ENCODE measurements around the gene ANK2.
"Not testable (repeated sequence)": the region's sequence is repeated elsewhere in the genome, so short reads cannot be mapped to it uniquely, and the experiment has no call there.

Gene ANK2

DNA sequence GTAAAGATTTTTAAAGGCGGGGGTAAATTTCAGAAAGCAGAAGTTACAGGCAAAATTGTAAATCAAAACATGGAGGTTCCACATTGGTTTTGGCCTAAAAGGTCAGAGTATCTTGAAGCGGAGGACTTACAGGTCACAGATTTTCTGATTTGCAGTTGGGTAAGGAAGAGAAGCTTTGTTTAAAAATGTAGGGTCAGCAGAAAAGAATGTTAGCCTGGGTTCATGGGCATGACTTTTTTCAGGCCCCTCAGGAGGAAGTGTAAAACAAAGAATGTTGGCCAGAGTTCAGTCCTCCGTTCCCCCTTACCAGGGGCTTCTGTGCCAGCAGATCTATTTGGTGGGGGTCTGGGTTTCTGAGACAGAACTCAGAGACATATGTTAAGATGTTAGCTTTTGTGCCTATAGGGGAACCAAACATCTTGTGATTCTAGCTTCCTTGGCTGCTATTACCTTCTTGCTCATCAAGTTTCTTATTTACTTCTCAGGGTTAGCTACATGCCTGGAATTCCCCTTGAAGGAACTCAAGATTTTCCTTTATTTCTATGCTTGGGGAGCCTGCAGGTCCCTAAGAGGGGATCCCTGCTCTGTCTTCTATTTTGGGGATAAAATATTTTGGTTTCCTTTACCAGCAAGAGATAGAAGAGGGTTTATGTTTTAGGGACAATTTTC is 160.3 kb downstream of the ANK2 start:
- no peak for DNase-seq (ENCODE audit: low read depth)

DNA sequence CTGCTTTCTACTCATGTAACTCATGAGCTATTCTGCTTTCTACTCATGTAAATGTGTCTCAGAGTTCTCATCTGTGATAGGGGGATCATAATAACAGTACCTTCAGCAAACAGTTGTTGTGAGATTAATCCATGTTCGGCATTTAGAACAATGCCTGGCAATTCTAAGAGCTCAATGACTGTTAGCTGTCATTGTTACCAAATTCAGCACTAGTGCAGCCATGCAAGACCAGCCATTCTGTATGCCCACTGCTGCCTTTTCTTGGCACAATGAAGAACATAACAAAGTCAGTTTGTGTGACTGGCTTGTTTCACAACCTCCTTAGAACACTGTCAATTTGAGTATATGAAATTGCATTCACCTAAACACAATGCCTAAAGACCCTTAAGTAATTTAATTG is 163.2 kb downstream of the ANK2 start:
- no peak for DNase-seq (ENCODE audit: low read depth)

DNA sequence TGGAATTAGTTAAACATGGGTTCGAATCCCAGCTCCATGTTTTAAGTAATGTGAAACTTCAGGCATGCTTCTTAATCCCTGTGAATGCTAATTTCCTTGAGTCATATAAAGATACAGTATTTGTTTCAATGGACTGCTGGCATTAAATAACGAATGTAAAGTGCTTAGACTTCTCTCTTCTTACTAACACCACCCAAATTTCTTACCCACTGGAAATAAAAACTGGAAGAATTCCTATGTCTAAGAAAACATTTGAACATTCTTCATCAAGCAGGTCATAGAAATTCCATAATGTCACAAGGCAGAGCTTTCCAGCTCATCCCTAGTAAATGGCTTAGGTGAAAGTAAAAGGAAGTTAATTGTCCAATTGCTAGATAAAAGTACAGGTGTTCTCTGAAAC is 172.5 kb downstream of the ANK2 start:
- no peak for DNase-seq (ENCODE audit: low read depth)

DNA sequence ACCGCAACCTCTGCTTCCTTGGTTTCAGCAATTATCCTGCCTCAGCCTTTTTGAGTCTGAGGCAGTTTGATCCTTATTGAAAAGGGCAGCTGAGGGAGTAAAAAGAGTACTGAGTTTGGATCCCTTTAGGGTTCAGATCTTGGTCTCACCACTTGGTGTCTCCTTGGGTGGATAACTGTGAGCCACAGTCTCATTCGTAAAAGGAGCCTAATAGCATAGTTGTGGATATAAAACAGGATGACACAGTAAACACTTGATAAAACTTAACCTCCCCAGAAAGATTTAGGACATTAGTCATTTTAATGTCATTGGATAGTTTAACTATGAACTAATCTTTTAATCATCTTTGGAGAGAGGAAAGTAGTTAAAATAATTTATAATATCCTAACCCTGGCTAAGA is 173.0 kb downstream of the ANK2 start:
- DNase-seq (ENCODE audit: low read depth): no peak

DNA sequence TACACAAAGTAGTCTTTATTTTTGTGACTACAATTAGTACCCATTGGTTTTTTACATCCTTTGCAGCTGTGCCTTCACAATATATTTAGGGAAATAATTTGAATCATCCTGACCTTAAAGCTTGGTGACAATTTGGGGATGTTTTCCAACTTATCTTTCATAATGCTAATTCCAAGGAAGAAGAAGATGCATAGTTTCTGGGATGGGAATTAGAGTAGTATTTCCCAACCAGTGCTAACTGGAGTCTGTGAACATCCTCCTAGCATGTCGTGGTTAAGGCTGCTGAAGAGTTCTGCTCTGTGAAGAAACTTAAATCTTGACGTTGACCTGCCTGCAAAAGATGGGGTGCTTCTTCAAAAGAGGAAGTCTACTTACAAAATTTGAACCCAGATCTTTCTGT is 173.5 kb downstream of the ANK2 start:
- no peak for DNase-seq (ENCODE audit: low read depth)

DNA sequence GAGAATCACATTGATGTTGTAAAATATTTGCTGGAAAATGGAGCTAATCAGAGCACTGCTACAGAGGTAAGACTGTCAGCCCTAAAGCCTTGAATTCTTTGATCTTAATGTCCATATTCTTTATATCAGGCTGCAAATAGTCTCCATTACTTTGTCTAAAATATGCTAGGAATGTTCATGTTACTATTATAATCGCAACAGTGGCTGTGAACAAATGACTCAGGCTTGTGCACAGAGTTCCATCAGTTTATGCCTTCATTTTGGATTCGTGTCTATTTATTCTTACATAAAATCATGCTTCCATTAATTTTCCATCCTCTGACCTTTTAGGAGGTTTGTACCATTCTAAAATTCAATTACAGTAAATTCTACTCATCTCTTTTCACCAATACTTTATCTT is 182.7 kb downstream of the ANK2 start:
- DNase-seq (ENCODE audit: low read depth): no peak

DNA sequence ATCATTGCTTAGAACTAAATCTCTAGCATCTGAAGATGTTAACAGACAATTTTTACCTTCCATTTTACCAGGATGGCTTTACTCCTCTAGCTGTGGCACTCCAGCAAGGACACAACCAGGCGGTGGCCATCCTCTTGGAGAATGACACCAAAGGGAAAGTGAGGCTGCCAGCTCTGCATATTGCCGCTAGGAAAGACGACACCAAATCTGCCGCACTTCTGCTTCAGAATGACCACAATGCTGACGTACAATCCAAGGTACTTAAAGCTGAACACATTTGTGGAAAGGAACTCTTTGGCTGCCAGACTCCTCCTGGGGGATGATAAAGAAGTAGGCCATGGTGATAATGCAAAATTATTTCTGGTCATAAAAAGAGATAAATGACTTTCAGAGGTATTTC is 187.5 kb downstream of the ANK2 start:
- no peak for DNase-seq (ENCODE audit: low read depth)

DNA sequence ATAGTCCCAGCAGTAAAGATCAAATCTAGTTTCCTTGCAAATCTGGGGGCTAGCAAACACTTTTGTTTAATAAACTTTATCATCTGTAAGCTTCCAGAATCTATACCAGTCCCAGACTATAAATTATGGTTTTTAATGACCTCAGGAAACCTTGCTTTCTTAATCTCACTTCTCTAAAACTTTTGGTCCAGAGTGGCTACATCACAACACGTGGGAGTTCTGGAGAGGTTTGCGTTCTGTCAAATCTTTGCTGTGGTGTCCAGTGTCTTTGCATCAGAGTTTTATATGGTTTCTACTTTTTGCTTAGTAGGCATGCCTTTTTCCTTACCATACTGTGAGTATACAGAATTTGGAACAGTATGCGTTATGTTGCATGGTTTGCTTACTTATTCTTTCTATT is 193.9 kb downstream of the ANK2 start:
- DNase-seq (ENCODE audit: low read depth): no peak

DNA sequence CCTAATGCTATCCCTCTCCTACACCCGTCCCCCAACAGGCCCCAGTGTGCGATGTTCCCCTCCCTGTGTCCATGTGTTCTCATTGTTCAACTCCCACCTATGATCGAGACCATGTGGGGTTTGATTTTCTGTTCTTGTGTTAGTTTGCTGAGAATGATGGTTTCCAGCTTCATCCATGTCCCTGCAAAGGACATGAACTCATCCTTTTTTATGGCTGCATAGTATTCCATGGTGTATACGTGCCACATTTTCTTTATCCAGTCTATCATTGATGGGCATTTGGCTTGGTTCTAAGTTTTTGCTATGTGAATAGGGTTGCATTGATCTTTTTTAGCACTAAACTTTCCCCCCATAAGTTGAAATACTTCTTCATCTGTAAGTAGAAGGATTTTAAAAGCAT is 195.3 kb downstream of the ANK2 start:
- not testable (repeated sequence) for DNase-seq (ENCODE audit: low read depth)

DNA sequence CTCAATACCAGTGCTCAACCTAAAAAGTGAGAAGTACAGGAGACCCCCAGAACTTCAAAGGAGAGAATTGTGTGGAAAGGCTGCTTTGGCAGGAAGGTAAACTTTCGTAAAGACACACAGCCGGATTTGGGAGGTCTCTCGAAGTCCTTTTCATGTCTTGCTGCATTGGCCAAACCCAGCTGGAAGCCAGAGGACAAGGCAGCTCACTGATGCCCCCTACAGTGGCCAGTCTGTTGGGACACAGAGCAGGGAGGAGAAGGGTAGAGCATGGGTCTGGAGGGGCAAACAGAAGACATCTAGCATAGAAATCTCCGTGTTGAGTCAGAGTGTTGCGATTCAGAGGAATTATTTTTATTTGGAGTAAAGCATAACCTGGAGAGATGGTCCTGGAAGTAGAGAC is 198.9 kb downstream of the ANK2 start:
- DNase-seq (ENCODE audit: low read depth): no peak

DNA sequence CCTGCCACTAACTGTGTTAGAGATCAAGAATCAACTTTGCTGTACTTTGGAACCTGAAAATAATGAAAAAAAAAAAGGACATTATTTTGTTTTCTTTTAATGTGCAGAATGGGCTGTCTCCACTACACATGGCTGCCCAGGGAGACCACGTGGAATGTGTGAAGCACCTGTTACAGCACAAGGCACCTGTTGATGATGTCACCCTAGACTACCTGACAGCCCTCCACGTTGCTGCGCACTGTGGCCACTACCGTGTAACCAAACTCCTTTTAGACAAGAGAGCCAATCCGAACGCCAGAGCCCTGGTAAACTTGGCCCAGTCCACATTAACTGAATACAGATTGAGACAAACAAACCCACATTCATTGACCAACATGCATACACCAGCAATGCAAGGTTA is 206.2 kb downstream of the ANK2 start:
- no peak for DNase-seq (ENCODE audit: low read depth)

DNA sequence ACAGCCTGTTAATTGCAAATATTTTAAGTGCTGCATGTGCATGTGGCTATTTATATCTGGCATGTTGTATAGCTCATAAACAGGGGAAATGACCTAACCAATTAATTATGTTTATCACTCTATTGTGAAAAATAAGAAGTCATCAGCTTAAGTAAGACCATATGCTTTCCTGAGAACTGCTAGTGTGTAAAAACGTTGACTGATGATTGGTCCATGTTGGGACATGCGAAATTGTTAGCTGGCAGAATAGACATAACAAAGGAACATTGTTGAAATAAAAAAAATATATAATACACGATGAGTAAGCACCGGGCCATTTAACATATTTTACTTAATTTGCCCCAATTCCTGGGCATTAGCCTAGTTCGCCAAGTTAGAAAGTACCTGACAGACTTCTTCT is 207.5 kb downstream of the ANK2 start:
- no peak for DNase-seq (ENCODE audit: low read depth)

DNA sequence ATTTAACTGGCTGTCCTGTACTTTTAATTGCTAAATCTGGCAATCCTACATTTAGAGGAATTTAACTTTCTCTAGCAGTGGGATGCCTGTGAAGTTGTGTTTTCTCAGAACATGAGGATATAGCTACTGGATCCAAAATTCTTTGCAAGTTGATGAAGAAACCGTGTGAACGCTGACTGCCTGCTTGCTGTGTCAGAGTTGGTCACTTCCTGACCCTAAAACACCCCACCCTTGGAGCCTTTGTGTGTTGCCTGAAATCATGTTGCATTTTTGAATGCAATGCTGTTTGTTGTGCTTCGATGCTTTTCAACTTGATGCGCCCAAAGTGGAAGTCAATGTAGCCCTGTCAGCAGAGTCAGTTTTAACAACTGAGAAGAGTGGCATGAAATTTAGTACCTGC is 211.2 kb downstream of the ANK2 start:
- no peak for DNase-seq (ENCODE audit: low read depth)

DNA sequence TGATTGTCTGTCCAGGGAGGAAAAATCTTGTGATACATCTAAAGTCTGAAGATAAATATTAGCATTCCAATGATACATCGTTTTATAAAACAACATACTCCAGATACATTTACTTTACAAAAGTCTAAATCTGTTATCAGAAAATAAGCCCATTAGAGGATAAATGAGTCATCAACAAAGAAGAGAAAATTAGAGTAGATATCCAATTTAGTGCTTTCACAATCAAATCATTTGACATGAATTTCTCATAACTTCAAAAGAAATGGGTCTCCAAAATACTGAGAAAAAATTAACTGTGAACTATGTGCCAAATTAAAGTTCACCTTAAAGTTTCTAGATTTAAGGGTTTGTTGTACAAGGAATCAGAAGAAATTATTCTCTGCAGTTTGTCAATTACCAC is 213.8 kb downstream of the ANK2 start:
- no peak for DNase-seq (ENCODE audit: low read depth)

DNA sequence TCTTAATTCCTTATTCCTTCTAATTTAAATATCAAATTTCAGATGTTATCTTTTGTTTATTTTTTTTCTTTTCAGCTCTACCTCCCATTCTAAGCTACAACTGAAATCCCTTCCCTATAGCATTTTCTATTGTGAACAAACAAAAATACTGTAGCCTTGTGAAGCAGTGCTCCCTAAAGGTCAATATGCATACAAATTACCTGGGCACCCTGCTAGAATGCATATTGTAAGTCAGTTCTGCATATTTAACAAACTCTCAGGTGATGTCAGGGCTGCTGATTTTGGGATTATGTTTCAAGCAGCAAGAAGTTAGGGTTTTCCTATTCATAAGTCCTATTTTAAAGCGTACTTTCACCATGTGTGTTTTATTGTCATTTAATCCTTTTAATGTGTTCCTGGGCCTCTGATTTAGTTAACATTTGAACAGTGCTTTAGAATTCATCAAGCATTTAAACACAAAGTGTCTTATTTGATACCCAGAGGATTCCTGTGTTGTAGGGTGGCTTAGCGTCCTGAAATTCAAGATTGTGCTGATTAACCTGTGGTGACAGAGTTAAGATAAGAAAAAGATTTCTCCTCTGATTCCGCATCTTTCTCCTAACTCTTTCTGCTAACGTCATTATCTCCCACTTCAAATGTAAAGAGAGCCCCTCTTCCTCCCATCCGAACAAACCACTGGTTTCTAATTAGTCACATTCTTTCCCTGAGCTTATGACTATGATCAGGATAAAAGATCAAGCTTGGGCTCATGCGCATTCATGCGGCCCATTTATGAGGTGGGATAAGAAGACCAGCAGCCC is 221.3 kb downstream of the ANK2 start:
- DNase-seq (ENCODE audit: low read depth): no peak

DNA sequence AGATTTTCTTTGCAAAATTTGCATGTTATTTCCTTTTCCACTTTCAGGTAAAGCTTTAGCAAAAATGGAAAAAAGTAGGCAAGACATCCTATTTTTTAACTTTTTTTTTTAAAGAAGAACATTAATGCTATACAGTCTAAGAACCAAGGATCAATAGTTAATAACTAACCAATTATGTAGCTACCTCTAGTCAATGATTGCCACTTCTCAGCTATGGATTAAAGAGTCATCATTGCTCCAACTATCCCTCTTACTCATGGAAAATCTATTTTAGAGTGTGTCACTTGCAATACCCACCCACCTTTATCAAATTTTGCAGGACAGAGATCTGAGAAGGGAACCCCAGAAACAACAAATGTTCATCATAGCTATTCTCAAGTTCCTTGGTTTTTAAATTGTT is 223.1 kb downstream of the ANK2 start:
- DNase-seq (ENCODE audit: low read depth): no peak

DNA sequence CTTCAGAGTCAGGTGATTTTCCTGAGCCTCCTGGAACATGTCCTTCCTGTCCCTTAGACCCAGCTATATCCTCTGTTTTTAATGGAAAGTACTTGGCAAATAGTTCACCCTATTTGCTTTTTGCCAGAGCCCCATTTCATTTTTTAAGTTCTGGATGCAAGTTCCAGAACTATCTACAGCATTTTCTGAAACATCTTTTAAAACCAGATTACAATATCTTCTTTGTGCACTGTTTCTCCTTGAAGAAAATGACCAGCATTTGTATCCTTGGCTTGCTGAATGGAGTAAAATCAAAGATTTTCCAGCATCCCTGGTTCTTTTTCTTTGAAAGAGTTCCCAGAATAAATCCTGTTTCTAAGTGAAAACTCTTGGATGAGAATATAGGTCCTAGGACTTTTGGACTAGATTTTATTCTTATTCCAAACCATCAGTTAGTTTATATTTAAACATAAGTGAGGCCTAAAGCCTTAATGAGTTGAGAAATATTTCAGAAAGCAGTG is 224.3 kb downstream of the ANK2 start:
- no peak for DNase-seq (ENCODE audit: low read depth)

DNA sequence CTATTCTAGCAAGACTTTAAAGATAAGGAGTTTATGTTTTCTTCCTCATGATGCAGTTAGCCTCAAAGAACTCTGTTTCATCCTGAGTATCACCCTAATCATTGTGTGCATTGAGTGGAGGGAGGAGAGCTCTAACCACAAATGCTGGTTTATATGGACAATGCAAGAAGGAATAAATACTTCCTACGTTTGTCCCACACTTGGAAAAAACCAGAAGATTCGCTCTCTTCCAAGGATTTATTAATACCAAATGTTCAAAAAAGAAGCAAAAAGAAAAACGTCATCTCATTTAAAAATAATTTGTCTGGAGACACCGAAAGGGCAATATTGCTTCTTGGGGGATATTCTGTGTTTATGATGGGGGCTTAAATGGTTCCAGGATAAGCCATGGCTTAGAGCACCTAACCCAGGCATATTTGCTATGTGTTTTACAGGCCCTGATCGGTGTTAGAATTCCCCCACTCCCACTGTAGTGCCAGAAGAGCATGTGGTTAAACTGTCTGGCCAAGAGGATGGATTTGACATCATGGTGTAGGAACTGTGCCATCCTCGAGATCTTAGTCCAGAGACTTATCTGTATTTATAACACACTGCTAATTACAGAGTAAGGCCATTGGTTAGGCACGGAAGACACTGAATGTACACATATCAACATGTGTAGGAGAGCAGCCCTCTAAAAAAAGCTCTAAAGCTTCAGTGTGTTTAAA is 227.2 kb downstream of the ANK2 start:
- no peak for DNase-seq (ENCODE audit: low read depth)

DNA sequence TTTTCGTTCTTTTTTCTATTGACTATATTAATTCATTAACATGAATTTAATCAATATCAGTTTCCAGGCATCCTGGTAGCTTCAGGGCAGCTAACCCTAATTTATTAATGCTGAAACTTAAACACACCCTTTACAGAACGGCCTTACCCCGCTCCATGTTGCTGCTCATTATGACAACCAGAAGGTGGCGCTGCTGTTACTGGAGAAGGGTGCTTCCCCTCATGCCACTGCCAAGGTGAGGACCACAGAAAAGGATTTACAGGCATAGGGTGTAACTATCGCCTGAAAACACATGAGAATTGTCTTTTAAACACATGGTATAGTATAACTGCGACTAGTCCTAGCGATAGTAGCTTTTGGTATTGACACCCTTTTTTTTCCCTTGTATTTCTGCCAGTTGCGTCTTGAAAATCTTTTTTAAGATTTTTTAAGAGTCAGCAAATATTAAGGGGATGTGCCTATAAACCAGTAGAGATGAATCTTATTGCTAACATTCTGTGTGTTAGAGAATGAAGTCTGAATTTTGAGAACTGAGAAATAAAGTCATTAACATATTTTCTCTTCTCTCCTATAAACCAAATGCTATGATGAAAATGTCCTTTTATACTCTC is 229.0 kb downstream of the ANK2 start:
- DNase-seq (ENCODE audit: low read depth): peak; percentile 58

DNA sequence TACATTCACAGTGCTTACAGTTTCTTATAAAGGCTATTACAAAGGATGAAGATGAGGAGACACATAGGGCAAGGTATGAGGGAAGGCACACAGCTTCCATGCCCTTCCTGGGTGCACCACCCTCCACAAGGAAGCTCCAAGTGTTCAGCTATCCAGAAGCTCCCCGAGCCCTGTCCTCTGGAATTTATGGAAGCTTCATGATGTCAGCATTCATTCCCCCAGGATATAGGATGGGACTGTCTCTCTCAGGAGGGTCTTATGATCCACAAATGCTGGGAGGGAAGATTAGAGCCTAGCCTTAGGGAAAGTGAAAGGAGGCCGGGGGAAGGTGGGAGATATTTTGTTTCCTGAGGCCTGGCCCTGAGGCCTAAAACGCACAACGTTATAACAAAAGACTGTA is 236.0 kb downstream of the ANK2 start:
- DNase-seq (ENCODE audit: low read depth): no peak

DNA sequence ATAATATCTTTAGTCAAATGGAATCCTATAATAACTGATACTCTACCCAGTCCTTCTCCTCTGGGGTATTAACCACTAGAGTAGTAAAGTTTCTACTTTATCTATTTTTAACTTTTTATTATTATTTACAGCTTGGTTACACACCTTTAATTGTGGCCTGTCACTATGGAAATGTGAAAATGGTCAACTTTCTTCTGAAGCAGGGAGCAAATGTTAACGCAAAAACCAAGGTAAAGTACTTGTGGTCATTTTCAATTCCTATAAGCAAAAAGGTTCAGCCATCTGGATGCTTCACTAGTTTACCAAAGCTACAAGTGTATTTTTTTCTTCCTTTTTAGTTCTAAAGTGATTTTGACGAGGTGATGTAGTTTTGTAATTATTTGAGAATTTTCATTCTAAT is 238.8 kb downstream of the ANK2 start:
- DNase-seq (ENCODE audit: low read depth): no peak

DNA sequence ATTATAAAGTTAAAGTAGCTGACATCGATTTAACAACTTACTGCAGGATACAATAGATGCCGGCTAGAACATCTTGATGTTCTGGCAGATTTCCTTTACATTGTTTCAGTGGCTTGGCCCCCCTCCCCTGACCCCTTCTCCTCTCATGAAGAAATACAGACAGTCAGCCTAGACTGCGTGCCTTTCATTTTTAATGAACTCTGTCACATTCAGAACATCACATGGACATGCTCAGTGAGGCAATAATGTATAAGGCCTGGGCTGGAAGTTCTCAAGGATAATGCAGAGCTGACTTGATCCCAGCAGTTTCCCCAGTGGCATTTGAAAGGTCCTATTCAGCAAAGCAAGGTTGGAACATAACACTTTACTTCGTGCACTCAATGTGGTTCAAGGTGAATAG is 239.2 kb downstream of the ANK2 start:
- no peak for DNase-seq (ENCODE audit: low read depth)

DNA sequence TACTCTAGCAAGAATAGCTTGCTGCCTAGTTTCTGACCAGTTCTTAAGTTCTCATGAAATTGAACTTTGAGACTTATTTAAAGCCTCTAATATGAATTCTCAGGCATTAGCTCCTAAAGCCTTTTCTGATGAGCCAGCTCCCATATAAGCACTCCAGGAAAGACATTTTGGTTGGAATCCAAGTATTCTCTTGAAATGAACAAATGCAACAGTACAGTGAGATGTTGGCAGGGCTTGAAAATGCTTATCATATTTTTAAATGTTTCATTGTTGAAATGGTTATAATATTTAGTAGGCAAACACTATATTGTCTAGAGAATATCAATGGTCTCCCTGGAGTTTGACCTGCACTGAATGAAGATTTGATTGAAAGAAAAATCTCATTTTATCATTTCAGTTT is 240.3 kb downstream of the ANK2 start:
- no peak for DNase-seq (ENCODE audit: low read depth)

Data from activated T-cell treated with anti-CD3 and anti-CD28 coated beads for 48 hours (primary cell).